Endodermal cell (in vitro differentiated cells): ENCODE measurements around the gene SLC47A1. TPM values are rescaled to one million over a fixed set of nuclear protein-coding genes. Genes with fewer than 3 reads are reported as not detected.

Experiments used
- DNase-seq: peaks from one replicate; pipeline ENCODE4 v3.0.0-alpha.2; 2017
- H3K27ac ChIP-seq: 2 replicates; pipeline ENCODE4 v1.5.1; 2013; ENCODE audit warnings: mild to moderate bottlenecking, low read depth, low read length, moderate library complexity
- H3K27me3 ChIP-seq: 2 replicates; pipeline ENCODE4 v1.6.1; 2013; ENCODE audit warnings: mild to moderate bottlenecking, low read length, moderate library complexity; ENCODE audit not compliant: insufficient read depth, control insufficient read depth, poor library complexity, severe bottlenecking
- H3K36me3 ChIP-seq: 2 replicates; pipeline ENCODE4 v1.7.0; 2013; ENCODE audit warnings: mild to moderate bottlenecking, low read length, moderate library complexity; ENCODE audit not compliant: control insufficient read depth, insufficient read depth
- H3K4me1 ChIP-seq: one replicate; pipeline ENCODE4 v1.7.0; 2013; ENCODE audit warnings: low read length; ENCODE audit not compliant: control insufficient read depth, insufficient read depth
- H3K4me3 ChIP-seq: 2 replicates; pipeline ENCODE4 v1.5.1; 2013; ENCODE audit warnings: mild to moderate bottlenecking, low read length, moderate library complexity
- H3K9ac ChIP-seq: 2 replicates; pipeline ENCODE4 v1.6.1; 2013; ENCODE audit warnings: mild to moderate bottlenecking, low read length, moderate library complexity; ENCODE audit not compliant: poor library complexity, severe bottlenecking; ENCODE audit errors: extremely low read depth
- H3K9me3 ChIP-seq: 2 replicates; pipeline ENCODE4 v1.6.1; 2013; ENCODE audit warnings: mild to moderate bottlenecking, low read length, moderate library complexity; ENCODE audit not compliant: control insufficient read depth
- H3K27ac Mint-ChIP-seq: 2 replicates; pipeline ENCODE4 v1.8.0; 2020; ENCODE audit warnings: mixed read lengths
- H3K27me3 Mint-ChIP-seq: 2 replicates; pipeline ENCODE4 v1.8.0; 2021; ENCODE audit warnings: mild to moderate bottlenecking, mixed read lengths; ENCODE audit not compliant: insufficient read depth
- H3K36me3 Mint-ChIP-seq: 2 replicates; pipeline ENCODE4 v1.8.0; 2020; ENCODE audit warnings: low read depth, mixed read lengths
- H3K4me1 Mint-ChIP-seq: 2 replicates; pipeline ENCODE4 v1.8.0; 2020; ENCODE audit warnings: mixed read lengths
- H3K4me3 Mint-ChIP-seq: 2 replicates; pipeline ENCODE4 v1.8.0; 2020; ENCODE audit warnings: mild to moderate bottlenecking, moderate library complexity, mixed read lengths
- H3K9me3 Mint-ChIP-seq: 2 replicates; pipeline ENCODE4 v1.8.0; 2020; ENCODE audit warnings: mild to moderate bottlenecking, mixed read lengths
- WGBS, 2 experiments: methylation state at CpG; one replicate each; pipeline versions ENCODE4 v1.1.5 to v1.1.7; 2013; ENCODE audit warnings: missing lambda C conversion rate in 2 of 2, mixed read lengths in 1 of 2; ENCODE audit not compliant: insufficient coverage in 1 of 2, insufficient read length in 1 of 2; 5-methylcytosine and 5-hydroxymethylcytosine counted together
- total RNA-seq, 2 donors: library from RNA; stranded (reverse); fragmentation: NEBNext Ultra II Directional in 1 of 2; extraction: Animal tissue kit (Norgen Biotek cat#: 25700) in 1 of 2; gene quantifications; 2 replicates in 1 of 2; 3 replicates in 1 of 2; pipeline ENCODE4 v1.2.1, GENCODE V29; 2021
- TF ChIP-seq, protein P1 (sequence below): fragments of 200-600 bp; sonication (generic); conservative IDR thresholded peaks from 2 replicates; pipeline ENCODE4 v1.5.0; 2021; ENCODE audit warnings: antibody characterized with exemption, mild to moderate bottlenecking

Gene SLC47A1
- total RNA-seq, 2 donors from 2014 or later: 2.5 to 3.1 TPM

DNA sequence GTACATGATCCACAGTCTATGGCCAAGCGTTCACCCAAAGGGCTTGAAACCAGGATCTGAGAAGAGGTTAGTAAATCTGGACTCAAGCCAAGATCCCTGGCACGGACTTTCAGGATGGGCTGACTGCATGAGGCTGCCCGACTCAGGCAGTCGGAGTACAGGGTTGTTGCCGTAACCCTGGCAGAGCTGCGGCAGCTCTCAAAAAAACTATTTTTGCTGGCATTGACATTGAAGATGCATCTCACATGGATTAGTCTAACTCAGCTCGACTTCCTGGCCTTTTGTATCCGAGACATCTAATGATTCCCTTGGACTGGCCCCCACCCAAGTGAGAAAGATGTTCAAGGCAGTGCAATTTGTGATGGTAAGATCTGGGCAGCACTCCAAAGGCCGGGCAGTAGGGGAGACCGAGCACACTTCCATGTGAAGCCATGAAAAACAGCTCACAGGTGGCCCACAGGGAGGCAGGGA, 6.2 kb downstream of the SLC47A1 start:
- Histone ChIP-seq H3K9me3 (no peaks in the 10 kb centered on the region), H3K9ac (no peak overlapping the region), H3K36me3 (no peaks in the 10 kb centered on the region), H3K27ac (no peak overlapping the region), H3K4me3 (no peak overlapping the region), H3K27me3 (peaks cover 12% of the 10 kb centered on the region), H3K4me1 (no peaks in the 10 kb centered on the region)
- peaks cover 14% of the 10 kb centered on the region for H3K4me1 Mint-ChIP-seq
- TF ChIP-seq, protein P1, sequence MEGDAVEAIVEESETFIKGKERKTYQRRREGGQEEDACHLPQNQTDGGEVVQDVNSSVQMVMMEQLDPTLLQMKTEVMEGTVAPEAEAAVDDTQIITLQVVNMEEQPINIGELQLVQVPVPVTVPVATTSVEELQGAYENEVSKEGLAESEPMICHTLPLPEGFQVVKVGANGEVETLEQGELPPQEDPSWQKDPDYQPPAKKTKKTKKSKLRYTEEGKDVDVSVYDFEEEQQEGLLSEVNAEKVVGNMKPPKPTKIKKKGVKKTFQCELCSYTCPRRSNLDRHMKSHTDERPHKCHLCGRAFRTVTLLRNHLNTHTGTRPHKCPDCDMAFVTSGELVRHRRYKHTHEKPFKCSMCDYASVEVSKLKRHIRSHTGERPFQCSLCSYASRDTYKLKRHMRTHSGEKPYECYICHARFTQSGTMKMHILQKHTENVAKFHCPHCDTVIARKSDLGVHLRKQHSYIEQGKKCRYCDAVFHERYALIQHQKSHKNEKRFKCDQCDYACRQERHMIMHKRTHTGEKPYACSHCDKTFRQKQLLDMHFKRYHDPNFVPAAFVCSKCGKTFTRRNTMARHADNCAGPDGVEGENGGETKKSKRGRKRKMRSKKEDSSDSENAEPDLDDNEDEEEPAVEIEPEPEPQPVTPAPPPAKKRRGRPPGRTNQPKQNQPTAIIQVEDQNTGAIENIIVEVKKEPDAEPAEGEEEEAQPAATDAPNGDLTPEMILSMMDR: no peak
- H3K27ac Mint-ChIP-seq: no peak overlapping the region
- H3K27me3 Mint-ChIP-seq: peaks cover 32% of the 10 kb centered on the region
- H3K9me3 Mint-ChIP-seq: no peaks in the 10 kb centered on the region
- WGBS, 2 experiments: 96 to 100% methylated on average over 9 to 10 of the region's 10 CpGs
- DNase-seq: peak; percentile 43
- H3K4me3 Mint-ChIP-seq: no peak overlapping the region
- H3K36me3 Mint-ChIP-seq: no peaks in the 10 kb centered on the region

DNA sequence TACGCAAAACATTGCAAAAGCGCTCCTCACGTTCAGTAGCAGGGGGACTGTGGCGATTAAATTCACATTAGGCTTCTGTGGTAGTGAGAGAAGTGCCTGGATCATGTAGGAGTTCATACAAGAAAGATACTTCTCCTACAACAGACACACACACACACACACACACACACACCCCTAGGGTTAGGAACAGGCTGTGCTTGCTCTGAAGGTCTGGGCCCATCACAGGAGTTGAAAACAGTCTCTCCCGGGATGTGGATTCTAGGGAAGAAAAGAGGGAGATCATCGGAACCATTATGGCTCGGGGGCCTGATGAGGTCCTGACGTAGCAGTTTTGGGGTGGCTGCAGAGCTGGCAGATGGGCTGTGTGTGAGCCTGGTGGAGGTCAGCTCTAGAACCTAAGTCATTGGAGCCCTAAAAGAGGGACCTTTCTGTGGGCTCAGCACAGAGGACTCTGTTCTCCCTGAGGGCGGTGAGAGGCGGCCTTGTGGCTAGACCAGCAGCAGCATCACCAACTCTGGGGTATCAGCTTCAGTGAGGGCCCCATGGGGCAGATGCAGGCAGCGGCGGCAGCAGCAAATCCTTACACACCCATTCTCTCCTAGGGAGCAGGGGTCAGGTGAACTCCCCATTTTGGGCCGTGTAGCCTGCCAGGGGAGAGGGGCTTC, 7.2 kb downstream of the SLC47A1 start:
- Mint-ChIP-seq H3K27ac (no peak overlapping the region), H3K4me1 (peaks cover 15% of the 10 kb centered on the region), H3K9me3 (no peaks in the 10 kb centered on the region), H3K36me3 (no peaks in the 10 kb centered on the region), H3K27me3 (peaks cover 25% of the 10 kb centered on the region), H3K4me3 (no peak overlapping the region)
- Histone ChIP-seq H3K4me3 (no peak overlapping the region), H3K9ac (no peak overlapping the region), H3K27me3 (peaks cover 9% of the 10 kb centered on the region), H3K9me3 (no peaks in the 10 kb centered on the region), H3K27ac (no peak overlapping the region), H3K36me3 (no peaks in the 10 kb centered on the region), H3K4me1 (no peaks in the 10 kb centered on the region)
- peak; percentile 70 for DNase-seq
- TF ChIP-seq, protein P1: no peak
- 94 to 97% methylated on average over 6 to 12 of the region's 13 CpGs for WGBS, 2 experiments

DNA sequence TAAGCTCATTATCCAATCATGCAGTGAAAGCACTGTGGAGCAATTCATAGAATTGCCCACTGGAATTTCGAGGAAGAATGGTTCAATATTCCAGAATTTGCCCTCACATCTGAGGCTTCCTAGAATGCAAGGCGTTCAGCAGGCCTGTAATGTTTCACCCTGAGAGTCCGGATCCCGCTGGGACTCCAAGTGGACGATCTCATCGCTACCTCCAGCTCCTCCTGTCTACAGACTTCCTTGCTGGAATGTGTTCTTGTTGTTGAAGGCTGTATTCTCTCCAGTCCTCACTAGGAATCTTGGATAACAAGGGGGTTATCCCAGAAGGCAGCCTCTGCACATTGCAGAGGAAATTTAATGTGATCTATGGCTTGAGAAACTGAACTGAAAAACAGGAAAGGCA, 7.8 kb downstream of the SLC47A1 start:
- no peak overlapping the region for H3K4me3 Mint-ChIP-seq
- H3K9me3 Mint-ChIP-seq: no peaks in the 10 kb centered on the region
- H3K27me3 Mint-ChIP-seq: peaks cover 23% of the 10 kb centered on the region
- no peak overlapping the region for H3K4me3 ChIP-seq
- TF ChIP-seq, protein P1: no peak
- H3K4me1 Mint-ChIP-seq: peaks cover 19% of the 10 kb centered on the region
- H3K36me3 Mint-ChIP-seq: no peaks in the 10 kb centered on the region
- peaks cover under 1% of the 10 kb centered on the region for H3K4me1 ChIP-seq
- H3K36me3 ChIP-seq: no peaks in the 10 kb centered on the region
- DNase-seq: peak; percentile 54
- H3K27me3 ChIP-seq: peaks cover 6% of the 10 kb centered on the region
- H3K9me3 ChIP-seq: no peaks in the 10 kb centered on the region
- H3K27ac Mint-ChIP-seq: no peak overlapping the region
- 85 to 95% methylated on average over 5 to 6 of the region's 6 CpGs for WGBS, 2 experiments
- H3K27ac ChIP-seq: no peak overlapping the region
- no peak overlapping the region for H3K9ac ChIP-seq
